GM20000 (cell line): ENCODE data around the gene MYADM.
"Not testable (repeated sequence)": the region's sequence is repeated elsewhere in the genome, so short reads cannot be mapped to it uniquely, and the experiment has no call there.

Source experiments
- DNase-seq: peaks from one replicate; pipeline ENCODE4 v3.0.0; 2012; ENCODE audit warnings: low spot score
- CTCF ChIP-seq: IDR thresholded peaks from 2 replicates; pipeline ENCODE4 v1.5.1; 2012; ENCODE audit warnings: mild to moderate bottlenecking, control low read depth; ENCODE audit errors: extremely low read depth, missing control alignments

The MYADM gene

DNA sequence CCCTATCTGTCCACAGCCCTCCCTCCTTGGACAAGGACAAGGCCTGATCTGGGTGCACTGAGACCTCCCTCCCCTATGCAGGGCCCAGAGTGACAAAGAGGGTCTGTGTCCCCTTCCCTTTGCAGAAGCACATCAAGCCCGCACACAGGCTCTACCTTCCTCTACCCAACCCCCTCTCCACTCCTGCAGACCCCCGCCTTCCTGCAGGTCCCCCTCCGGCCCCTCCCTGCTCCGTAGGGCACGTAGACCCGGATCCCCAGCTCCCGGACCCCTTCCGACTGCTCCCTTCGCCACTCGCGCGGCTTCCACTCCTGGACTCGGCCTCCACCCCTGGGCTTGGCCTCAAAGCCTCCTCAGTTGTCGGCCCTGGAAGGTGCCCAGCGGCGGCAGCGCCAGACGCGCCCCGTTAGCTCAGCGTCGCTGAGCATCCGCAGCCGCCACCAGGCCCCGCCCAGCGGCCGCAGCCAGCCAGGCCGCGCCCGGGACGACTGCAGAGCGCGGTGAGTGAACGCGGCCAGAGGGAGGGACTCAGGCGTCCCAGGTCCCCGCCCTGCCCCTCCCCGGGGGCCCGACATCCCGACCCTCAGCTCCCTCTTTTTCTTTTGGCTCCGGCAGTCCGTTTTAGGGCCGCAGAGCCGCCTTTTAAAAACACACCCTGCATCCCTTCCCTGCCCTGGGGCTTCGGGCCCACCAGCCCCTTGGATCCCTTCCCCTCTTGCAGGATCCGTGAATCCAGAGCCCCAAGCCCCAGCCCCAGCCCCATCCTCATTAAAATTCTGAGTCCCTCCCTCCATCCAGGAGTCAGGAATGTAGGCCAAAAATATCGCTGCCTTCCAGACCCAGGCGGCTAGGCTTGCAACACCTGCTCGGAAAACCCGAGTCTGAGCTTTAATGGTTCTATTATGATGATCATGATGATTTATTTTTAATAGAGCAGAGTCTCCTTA lies 1.5 kb upstream of the MYADM start:
- TF ChIP-seq CTCF, result no peak
- DNase-seq, result peak; percentile 69

DNA sequence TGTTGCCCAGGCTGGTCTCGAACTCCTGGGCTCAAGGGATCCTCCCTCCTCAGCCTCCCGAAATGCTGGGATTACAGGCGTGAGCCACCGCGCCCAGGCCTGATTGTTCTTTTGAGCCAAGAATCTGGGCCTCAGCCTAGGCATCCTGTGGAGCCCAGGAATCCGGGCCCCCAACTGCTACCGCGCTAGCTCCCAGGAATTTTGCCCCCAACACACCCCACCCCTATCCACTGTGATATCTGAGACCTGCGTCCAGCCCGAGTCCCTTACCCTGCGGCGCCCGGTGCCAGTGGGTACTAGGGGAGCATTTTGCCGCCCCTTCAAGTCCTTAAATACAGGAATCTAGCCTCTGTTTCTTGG lies 838 bp upstream of the MYADM start:
- TF ChIP-seq CTCF, result no peak
- DNase-seq, result no peak

DNA sequence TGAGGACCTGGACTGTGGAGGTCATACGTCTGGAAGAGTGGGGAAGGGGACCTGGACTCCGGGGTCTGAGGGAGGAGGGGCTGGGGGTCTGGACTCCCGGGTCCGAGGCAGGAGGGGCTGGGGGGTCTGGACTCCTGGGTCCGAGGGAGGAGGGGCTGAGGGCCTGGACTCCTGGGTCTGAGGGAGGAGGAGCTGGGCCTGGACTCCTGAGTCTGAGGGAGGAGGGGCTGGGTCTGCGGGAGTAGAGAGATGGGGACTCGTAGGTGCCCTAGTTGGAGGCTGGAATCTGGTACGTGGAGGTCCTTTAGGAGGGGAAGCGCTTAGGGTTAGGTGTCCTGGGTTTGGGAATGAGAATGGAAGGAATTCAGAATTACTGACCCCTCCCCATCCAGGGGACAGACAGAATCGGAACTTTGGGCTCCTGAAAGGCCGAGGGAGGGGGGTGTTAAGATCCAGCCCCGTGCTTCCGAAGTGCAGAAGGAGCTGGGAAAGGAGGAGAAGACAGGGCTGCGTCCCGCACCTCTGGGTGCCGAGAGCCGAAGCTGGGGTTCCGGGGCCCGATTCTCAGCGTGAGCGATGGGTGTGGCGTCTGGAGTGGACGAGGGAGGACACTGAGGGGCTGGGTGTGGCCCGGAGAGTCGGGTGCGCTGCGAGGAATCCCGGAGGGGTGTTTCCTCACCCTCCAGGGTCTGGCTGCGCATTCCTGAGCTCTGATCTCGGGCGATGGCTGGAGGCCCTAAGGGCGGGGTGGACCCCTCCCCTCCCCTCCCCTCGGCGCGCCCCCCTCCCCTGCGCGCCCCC lies 608 bp downstream of the MYADM start:
- no peak for TF ChIP-seq CTCF
- peak; percentile 57 for DNase-seq

DNA sequence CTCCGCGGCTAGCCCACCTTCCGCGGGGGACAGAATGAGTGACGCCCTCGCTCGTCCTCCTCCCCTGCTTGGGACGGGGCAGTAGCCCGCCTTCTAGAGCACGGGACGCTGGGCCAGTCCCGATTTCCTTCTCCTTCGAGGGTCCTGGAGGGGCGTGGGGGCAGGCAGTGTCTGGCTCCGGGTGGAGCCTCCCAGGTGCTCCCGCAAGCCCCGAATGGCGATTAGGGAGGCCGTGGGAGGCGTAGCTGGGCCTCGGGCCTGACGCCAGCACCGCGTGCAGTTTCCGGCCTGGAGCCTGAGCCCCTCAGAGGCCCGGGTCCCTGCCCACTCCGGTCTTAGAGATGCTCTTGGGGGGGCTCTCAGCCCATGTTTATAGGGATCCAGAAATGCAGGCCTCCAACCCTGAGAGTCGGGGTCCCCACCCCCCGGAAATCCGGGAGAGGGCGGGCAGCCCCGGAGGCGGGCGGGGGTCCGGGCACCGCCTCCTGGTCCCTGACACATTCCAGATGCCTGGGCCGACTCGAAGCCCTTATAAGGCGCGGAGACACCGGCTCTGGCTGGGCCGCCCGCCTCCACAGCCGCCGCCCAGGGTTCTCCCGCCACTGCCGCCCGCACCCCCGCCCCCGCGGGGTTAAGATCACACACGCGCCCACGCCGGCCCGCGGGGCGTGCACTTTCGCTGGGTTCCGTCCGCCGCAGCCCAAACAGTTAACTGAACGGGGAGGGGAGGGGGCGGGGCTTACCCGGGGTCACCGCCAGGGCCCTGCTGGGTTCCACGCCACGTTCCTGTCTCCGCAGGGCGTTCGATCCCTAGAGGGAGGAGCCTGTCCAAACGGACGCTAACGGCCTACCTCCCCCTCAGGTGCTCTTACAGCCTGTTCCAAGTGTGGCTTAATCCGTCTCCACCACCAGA lies 1.5 kb downstream of the MYADM start:
- TF ChIP-seq CTCF, result no peak

GRCh38 chr19:53869805-53870484 lies 2.3 kb downstream of the MYADM start:
- not testable (repeated sequence) for DNase-seq

More for the DNA sequence above, 1.5 kb downstream of the MYADM start:
- peak; percentile 90 for DNase-seq

DNA sequence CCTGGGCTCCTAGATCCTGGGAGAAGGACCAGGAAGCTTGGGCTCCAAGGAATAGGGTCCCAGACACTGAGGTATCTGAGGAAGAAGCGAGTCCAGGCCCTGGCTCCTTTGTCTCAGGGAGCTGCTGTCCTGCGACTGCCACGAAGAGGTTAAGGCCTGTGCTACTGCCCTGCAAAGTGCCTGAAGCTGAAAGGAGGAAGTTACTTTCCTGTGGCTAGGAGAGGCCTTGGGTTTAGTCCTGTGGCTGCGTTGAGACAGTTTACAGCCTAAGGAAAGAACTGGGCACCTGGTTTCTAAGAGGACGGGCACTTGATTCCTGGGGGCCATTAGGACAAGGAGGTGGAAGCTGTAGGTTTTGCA lies 2.8 kb downstream of the MYADM start:
- DNase-seq, result peak; percentile 56
- TF ChIP-seq CTCF, result no peak

DNA sequence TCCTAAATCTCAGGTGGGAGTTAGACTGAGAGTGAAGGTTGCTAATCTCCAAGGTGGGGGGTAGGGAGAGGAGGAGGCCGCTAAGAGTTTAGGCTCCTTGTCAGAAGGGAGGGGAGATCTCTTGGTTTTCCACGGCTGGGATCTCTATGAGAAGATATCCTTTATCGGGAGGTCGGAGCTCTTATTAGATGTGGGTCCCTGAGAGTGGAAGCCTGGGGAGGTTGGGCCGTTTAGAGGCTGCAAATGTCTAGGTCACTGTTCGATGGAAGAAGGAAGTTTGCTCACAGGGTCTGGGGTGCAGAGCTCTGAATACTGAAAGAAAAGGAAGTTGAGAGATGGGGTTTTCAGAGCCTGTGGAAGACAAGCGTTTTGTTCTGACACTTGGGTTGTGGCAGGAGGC lies 3.8 kb downstream of the MYADM start:
- peak; percentile 18 for DNase-seq
- no peak for TF ChIP-seq CTCF
